ENCODE results near the gene PRR15L.
A peak's percentile ranks its signal among the peaks of the same experiment; 100 is the strongest.
"Not testable (repeated sequence)": the region's sequence is repeated elsewhere in the genome, so short reads cannot be mapped to it uniquely, and the experiment has no call there.

Gene PRR15L

GRCh38 chr17:47988445-47988844 lies 30.8 kb upstream of the PRR15L start:
- DNase-seq (ENCODE audit: low read depth): not testable (repeated sequence)

DNA sequence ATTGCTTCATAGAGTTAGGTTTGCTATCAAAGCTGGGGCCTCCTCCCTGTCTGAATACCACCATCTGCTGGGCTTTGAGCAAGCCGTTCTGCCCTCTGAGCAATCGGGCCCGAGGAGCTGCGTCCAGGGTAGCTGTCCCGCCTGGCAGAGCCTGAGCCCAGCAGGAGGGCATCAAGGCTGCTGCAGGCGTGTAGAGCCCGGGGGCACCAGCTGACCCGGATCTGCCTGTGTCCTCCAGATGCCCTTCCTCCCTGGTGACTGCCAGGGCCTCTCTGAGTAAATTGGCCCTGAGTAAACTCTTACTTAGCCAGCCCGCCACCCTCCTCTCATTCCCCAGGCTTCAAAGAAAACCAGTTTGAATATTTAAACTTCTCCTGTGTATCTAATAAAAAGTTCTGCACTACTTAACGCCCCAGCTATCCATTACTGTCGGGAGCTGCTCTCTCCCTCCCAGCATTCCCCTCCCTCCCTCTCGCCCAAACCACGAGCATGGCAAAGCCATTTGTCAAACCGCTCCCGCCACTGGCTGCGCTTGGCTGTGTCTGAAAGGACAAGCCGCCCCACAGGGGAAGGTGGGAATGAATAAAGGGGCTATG lies 29.7 kb upstream of the PRR15L start:
- no peak for DNase-seq (ENCODE audit: low read depth)

DNA sequence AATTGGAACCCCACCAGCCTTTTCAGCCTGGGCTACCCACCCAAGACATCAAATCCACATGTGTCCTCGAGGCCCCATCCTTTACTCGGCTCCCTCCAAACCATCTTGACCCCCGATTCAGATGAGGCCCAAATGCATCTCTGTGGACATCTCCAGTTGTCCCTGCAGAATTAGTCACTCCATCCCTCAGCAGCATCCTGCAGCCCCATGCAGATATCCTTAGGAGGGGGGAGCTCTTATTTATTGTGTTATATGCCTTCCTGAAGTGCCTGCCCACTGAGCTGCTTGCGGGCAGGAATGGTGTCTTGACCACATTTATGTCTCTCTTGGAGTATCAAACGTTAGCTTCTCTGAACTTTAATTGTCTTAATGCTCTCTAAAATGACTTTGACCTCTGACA lies 28.8 kb upstream of the PRR15L start:
- DNase-seq (ENCODE audit: low read depth): no peak

- no peak for DNase-seq (ENCODE audit: low read depth)
Observed at GRCh38 chr17:47983492-47984223, 26.0 kb upstream of the PRR15L start.

GRCh38 chr17:47982645-47983390 lies 25.1 kb upstream of the PRR15L start:
- DNase-seq (ENCODE audit: low read depth): no peak

- no peak for DNase-seq (ENCODE audit: low read depth)
Observed at GRCh38 chr17:47982091-47982617, 24.5 kb upstream of the PRR15L start.

DNA sequence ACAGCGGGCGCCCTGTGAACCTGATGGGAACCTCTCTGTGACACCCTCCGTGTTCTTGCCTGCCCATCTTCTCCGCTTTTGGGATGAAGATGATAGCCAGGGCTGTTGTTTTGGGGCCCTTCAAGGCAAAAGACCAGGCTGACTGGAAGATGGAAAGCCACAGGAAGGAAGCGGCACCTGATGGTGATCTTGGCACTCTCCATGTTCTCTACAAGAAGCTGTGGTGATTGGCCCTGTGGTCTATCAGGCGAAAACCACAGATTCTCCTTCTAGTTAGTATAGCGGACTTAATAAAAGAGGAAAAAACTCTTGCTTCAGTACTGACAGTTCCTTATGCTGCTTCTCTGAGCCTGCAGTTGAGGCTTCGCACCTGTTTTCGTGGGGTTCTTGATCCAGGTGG lies 23.8 kb upstream of the PRR15L start:
- DNase-seq (ENCODE audit: low read depth): no peak

DNA sequence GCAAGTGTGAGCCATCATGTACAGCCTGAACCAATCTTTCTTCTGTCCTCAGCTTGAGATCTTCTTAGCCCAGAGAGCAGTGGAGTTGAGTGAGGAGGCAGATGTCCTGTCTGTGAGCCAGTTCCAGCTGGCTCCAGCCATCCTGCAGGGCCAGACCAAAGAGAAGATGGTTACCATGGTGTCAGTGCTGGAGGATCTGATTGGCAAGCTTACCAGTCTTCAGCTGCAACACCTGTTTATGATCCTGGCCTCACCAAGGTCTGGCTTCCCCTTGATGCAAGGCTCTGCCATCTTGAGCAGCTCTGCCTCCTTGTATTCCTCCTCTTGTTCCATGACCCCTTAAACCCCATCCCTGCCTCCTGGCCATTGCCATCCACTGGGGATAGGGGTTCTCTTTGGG lies 22.9 kb upstream of the PRR15L start:
- DNase-seq (ENCODE audit: low read depth): no peak

DNA sequence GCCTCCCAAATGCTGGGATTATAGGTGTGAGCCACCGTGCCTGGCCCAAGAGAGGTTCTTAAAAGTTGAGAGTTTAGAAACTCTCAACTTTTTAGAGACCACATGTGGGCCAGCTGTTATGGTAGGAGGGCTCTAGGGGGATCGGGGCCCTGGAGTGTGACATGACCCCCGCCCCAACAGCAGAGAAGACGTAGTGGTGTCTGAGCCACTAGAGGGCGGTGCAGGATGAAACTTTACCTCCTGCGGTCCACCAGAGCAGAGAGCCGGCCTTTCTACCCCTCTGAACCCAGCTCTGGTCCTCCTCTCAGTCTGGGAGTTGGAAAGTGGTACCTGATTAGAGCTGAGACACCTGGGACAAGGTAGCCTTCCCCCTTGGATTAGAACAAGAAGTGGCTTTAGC lies 20.6 kb upstream of the PRR15L start:
- no peak for DNase-seq (ENCODE audit: low read depth)

DNA sequence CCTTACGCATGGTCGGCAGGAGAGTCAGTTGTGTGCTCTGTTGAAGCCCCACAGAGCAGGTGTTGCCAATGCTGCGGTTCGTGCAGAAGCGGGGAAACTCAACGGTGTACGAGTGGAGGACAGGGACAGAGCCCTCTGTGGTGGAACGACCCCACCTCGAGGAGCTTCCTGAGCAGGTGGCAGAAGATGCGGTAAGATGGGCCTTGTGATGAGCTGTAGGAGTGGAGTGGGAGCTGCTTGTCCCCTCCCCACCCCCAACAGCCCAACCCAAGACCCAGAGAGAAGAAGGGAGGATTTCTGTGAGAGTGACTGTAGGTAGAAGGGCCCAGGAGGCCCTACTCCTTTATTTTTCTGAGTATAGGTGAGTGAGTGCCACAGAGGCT lies 18.1 kb upstream of the PRR15L start:
- no peak for DNase-seq (ENCODE audit: low read depth)

DNA sequence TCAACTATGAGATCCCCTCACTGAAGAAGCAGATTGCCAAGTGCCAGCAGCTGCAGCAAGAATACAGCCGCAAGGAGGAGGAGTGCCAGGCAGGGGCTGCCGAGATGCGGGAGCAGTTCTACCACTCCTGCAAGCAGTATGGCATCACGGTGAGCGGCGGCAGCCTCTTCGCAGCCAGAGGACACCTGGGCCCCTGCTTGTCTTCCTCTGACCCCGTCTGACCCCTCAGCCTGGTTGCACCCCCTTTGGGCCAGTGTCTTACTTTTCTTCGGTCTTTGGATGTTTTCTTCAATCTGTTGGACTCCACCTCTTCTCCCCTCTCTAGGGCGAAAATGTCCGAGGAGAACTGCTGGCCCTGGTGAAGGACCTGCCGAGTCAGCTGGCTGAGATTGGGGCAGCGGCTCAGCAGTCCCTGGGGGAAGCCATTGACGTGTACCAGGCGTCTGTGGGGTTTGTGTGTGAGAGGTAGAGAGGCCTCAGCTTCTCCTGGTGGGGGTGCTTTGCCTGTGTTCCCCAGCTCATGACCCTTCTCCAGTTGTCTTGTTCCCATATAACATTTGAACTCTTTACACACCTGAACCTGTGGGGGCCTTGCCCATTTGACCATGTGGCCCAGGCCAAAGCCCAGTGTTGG lies 17.6 kb upstream of the PRR15L start:
- no peak for DNase-seq (ENCODE audit: low read depth)

DNA sequence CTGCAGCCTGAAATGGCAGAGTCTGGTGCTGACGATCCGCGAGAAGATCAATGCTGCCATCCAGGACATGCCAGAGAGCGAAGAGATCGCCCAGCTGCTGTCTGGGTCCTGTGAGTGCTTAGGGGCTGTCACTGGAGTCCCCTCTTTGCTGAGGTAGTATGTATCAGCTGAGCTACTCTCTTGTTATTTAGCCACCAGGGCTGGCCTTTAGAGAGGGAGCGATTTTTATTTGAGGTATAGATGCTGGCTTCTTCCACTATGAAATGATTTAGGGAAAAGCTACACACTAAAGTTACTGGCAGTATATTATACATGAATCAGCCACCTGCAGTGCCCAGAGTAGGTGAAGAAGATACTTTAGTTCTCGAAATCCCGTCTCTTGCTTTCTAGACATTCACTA lies 15.9 kb upstream of the PRR15L start:
- DNase-seq (ENCODE audit: low read depth): no peak

DNA sequence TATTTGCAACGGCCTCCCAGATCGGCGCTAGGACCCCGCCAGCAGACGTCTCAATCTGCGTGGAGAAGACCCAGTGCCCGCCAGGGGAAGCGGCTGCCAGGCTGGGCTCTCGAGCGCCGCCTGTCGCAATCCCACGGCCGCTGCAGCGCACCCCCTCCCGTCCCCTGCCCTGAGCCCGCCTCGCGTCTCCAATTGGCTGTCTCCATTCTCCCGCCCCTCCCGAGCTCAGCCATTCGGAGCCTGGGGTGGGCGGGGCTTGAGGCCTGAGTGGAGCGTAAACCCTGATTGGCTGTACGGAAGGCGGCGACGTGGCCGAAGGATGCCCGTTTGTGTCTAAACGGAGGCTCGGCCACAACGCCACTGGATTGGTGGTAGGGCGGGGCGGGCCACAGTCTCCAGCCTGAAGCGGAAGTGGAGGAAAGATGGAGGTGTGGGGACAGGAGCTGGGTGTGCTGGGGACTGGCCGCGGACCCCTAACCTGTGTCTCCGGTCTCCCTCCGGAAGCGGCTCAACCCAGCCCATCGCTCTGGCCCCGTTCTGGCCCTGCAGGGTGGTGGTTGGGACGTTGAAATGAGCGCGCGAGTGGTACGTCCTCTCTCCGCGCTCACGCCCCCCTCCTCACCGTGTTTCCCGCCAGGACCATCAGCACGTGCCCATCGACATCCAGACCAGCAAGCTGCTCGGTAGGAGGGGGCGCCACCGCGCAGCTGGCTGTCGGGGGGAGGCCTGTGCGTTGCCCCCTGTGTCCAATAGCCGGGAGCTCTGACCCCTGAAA lies 13.2 kb upstream of the PRR15L start, which contains the start of gene CDK5RAP3:
CDK5RAP3 (plus strand) TSS at position 389 of the 775 bp plus-strand sequence; CDS start at position 423, 34 bp downstream.
- DNase-seq (ENCODE audit: low read depth): peak; percentile 94

DNA sequence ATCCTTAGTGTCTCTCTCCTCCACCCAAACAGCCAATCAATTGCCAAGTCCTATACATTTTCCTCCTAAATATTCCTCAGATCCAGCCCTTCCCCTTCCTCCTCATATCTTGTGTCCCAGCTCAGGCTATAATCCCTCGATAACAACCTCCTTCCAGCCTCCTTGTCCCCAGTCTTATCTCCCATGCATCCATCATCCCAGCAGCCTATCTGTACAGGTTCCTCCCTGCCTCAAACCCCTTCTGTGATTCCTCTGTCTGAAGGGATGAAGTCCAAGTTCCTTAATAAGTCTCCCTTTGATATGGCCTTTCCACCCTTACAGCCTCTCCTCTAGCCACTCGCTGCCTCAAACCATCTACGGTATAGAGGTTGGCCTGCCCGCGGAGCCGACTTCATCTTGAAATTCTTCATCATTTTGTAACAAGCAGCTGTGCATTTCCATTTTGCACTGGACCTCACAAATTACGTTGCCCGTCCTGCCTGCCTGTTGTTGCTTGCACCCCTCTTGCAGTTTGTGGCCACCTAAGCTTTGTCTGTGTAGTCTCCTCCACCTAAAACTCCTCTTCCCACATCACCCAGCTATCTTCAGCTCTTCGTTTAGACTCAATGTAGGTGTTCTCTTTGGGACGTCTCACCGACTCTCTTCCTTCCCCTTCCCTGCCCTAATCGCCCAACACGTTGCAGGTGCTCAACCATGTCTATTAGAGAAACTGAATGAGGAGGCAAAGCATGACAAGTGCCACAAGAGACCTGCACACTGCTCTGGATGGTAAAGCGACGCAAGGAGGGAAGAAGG lies 12.4 kb upstream of the PRR15L start:
- no peak for DNase-seq (ENCODE audit: low read depth)

GRCh38 chr17:47968836-47969235 lies 11.2 kb upstream of the PRR15L start:
- no peak for DNase-seq (ENCODE audit: low read depth)

- peak; percentile 48 for DNase-seq (ENCODE audit: low read depth)
Observed at GRCh38 chr17:47967607-47968252, 10.0 kb upstream of the PRR15L start.

GRCh38 chr17:47966079-47966519 lies 8.4 kb upstream of the PRR15L start:
- DNase-seq (ENCODE audit: low read depth): no peak

GRCh38 chr17:47964856-47965255 lies 7.2 kb upstream of the PRR15L start:
- no peak for DNase-seq (ENCODE audit: low read depth)

GRCh38 chr17:47962901-47963300 lies 5.2 kb upstream of the PRR15L start:
- no peak for DNase-seq (ENCODE audit: low read depth)

- DNase-seq (ENCODE audit: low read depth): no peak
Observed at GRCh38 chr17:47961406-47961805, 3.7 kb upstream of the PRR15L start.

All from non-pigmented ciliary epithelial cell (primary cell).